Islet of Langerhans (tissue), 1 donor: Measurements from ENCODE around the gene RSPH9.

ENCODE experiments used
- FAIRE-seq: peaks from one replicate; lab custom pipeline; 2011; peaks lifted over from hg19 to GRCh38; lab: Jason Lieb, UNC

Gene RSPH9

GRCh38 chr6:43712579-43712978, 67.7 kb downstream of the RSPH9 start:
- FAIRE-seq, result no peak

GRCh38 chr6:43713643-43714310, 68.9 kb downstream of the RSPH9 start:
- FAIRE-seq, result no peak

- FAIRE-seq, result no peak
These were observed 69.6 kb downstream of the RSPH9 start for GRCh38 chr6:43714311-43715055.

GRCh38 chr6:43715056-43715788, 70.4 kb downstream of the RSPH9 start:
- no peak for FAIRE-seq

- no peak for FAIRE-seq
These were observed 71.3 kb downstream of the RSPH9 start for GRCh38 chr6:43716099-43716498.

- no peak for FAIRE-seq
These were observed 72.6 kb downstream of the RSPH9 start for GRCh38 chr6:43717389-43717788.

GRCh38 chr6:43717822-43718221, 73.0 kb downstream of the RSPH9 start:
- FAIRE-seq, result no peak

- no peak for FAIRE-seq
These were observed 73.7 kb downstream of the RSPH9 start for GRCh38 chr6:43718387-43719105.

- FAIRE-seq, result no peak
These were observed 74.7 kb downstream of the RSPH9 start for GRCh38 chr6:43719511-43719910.

GRCh38 chr6:43720999-43721398, 76.2 kb downstream of the RSPH9 start:
- no peak for FAIRE-seq
